Endothelial cell of umbilical vein (primary cell): Measurements from ENCODE around the gene ADPGK. TPM values are rescaled to one million over a fixed set of nuclear protein-coding genes. Genes with fewer than 3 reads are reported as not detected.

Source experiments
- BruUV-seq: library from RNA; stranded (reverse); fragments of 400-500 nt; replicated peaks from 2 replicates; lab custom pipeline; 2021; lab: Mats Ljungman, UMichigan
- CTCF ChIA-PET: fragments of 300-600, 350-600 bp; sonication (Branson Sonifier 250); formaldehyde crosslinking; loops from one replicate; lab custom pipeline; 2021; ENCODE audit warnings: antibody characterized with exemption, inconsistent platforms; lab: Charles Lee
- POLR2A ChIA-PET: fragments of 300-600, 350-600 bp; sonication (Branson Sonifier 250); formaldehyde crosslinking; loops from one replicate; lab custom pipeline; 2021; ENCODE audit warnings: antibody characterized with exemption, inconsistent platforms; lab: Charles Lee
- DNase-seq: peaks from one replicate; pipeline ENCODE4 v3.0.0-alpha.2; 2011; ENCODE audit warnings: low read depth, low spot score
- FAIRE-seq: peaks from 2 replicates; lab custom pipeline; 2011; peaks lifted over from hg19 to GRCh38; lab: Jason Lieb, UNC
- H2AFZ ChIP-seq: 2 replicates; pipeline ENCODE4 v1.6.0; 2012; ENCODE audit warnings: low read depth, low read length, control low read depth, inconsistent platforms
- H3K27ac ChIP-seq: 2 replicates; pipeline ENCODE4 v1.5.1; 2011; ENCODE audit warnings: low read depth, mild to moderate bottlenecking, control low read depth, low read length, moderate library complexity; ENCODE audit not compliant: insufficient read depth
- H3K27me3 ChIP-seq, 2 experiments: 2 replicates each; pipeline versions ENCODE4 v1.6.0 to v1.6.1; 2011; ENCODE audit warnings: low read length in 2 of 2, mixed read lengths in 1 of 2; ENCODE audit not compliant: control insufficient read depth in 2 of 2, insufficient read depth in 2 of 2
- H3K36me3 ChIP-seq, 2 experiments: 2 replicates in 1 of 2; 3 replicates in 1 of 2; pipeline ENCODE4 v1.5.1; 2011; ENCODE audit warnings: low read length in 2 of 2, mild to moderate bottlenecking in 1 of 2, moderate library complexity in 1 of 2; ENCODE audit not compliant: control insufficient read depth in 2 of 2, insufficient read depth in 2 of 2; ENCODE audit errors: extremely low read depth in 1 of 2
- H3K4me1 ChIP-seq: 3 replicates; pipeline ENCODE4 v1.5.1; 2011; ENCODE audit warnings: mild to moderate bottlenecking, low read length; ENCODE audit not compliant: control insufficient read depth, insufficient read depth; ENCODE audit errors: extremely low read depth
- H3K4me2 ChIP-seq: 2 replicates; pipeline ENCODE4 v1.6.1; 2011; ENCODE audit warnings: low read length, control low read depth, mixed read lengths; ENCODE audit not compliant: insufficient read depth
- H3K4me3 ChIP-seq, 3 experiments: fragments of 200-600 bp in 1 of 3; sonication (generic), shearing (Covaris generic) in 1 of 3; replicated peaks in 1 of 3; 2 replicates each; pipeline ENCODE4 v1.5.1; 2011 to 2016; ENCODE audit warnings: control low read depth in 3 of 3, low read length in 3 of 3, mild to moderate bottlenecking in 2 of 3, inconsistent platforms in 1 of 3, low read depth in 1 of 3, moderate library complexity in 1 of 3; ENCODE audit not compliant: insufficient read depth in 1 of 3
- H3K79me2 ChIP-seq: 2 replicates; pipeline ENCODE4 v1.6.0; 2012; ENCODE audit warnings: low read length, inconsistent platforms; ENCODE audit not compliant: control insufficient read depth, insufficient read depth
- H3K9ac ChIP-seq: replicated peaks from 2 replicates; pipeline ENCODE3; 2011; ENCODE audit warnings: low read length, control low read depth; ENCODE audit not compliant: insufficient read depth; ENCODE audit errors: extremely low read depth
- H3K9me1 ChIP-seq: replicated peaks from 3 replicates; pipeline ENCODE4 v1.6.0; 2011; ENCODE audit warnings: mild to moderate bottlenecking, low read length; ENCODE audit not compliant: control insufficient read depth, insufficient read depth; ENCODE audit errors: extremely low read depth
- H3K9me3 ChIP-seq: replicated peaks from 2 replicates; pipeline ENCODE4 v1.5.1; 2012; ENCODE audit warnings: low read length, inconsistent platforms; ENCODE audit not compliant: control insufficient read depth, insufficient read depth
- H4K20me1 ChIP-seq: replicated peaks from 2 replicates; pipeline ENCODE3; 2011; ENCODE audit warnings: mild to moderate bottlenecking, low read length; ENCODE audit not compliant: control insufficient read depth, insufficient read depth; ENCODE audit errors: extremely low read depth
- CTCF ChIP-seq, 2 donors: IDR thresholded peaks; 1 replicate in 1 of 2; 2 replicates in 1 of 2; pipeline ENCODE4 v1.5.1; 2011; ENCODE audit warnings: low read length in 2 of 2, mild to moderate bottlenecking in 2 of 2, moderate library complexity in 2 of 2, control low read depth in 1 of 2, inconsistent platforms in 1 of 2, low read depth in 1 of 2; ENCODE audit not compliant: insufficient read depth in 1 of 2; ENCODE audit errors: extremely low read depth in 1 of 2
- EZH2 ChIP-seq: IDR thresholded peaks from 2 replicates; pipeline ENCODE4 v1.6.1; 2012; ENCODE audit warnings: borderline replicate concordance, low read depth, mild to moderate bottlenecking, moderate library complexity, low read length, inconsistent platforms; ENCODE audit not compliant: severe bottlenecking
- FOS ChIP-seq: IDR thresholded peaks from 2 replicates; pipeline ENCODE4 v1.6.1; 2011; ENCODE audit warnings: mild to moderate bottlenecking, low read length, moderate library complexity, borderline replicate concordance; ENCODE audit not compliant: insufficient read depth
- GATA2 ChIP-seq: IDR thresholded peaks from 2 replicates; pipeline ENCODE4 v1.7.0; 2011; ENCODE audit warnings: low read depth, mild to moderate bottlenecking, moderate library complexity, mixed read lengths, low read length; ENCODE audit not compliant: insufficient read length, insufficient read depth
- JUN ChIP-seq: IDR thresholded peaks from 2 replicates; pipeline ENCODE4 v1.6.1; 2011; ENCODE audit warnings: borderline replicate concordance, low read depth; ENCODE audit not compliant: insufficient read length, insufficient read depth
- MAX ChIP-seq: IDR thresholded peaks from 2 replicates; pipeline ENCODE4 v1.6.1; 2011; ENCODE audit not compliant: insufficient read depth, insufficient read length
- MYC ChIP-seq: IDR thresholded peaks from one replicate; pipeline ENCODE4 v1.6.1; 2011; ENCODE audit warnings: mild to moderate bottlenecking, low read depth, low read length
- POLR2A ChIP-seq: IDR thresholded peaks from 2 replicates; pipeline ENCODE4 v1.6.1; 2012; ENCODE audit warnings: low read depth, mild to moderate bottlenecking, control low read depth, low read length
- POLR2AphosphoS5 ChIP-seq: IDR thresholded peaks from 2 replicates; pipeline ENCODE4 v1.6.1; 2012; ENCODE audit warnings: low read depth, mild to moderate bottlenecking, control low read depth, low read length, moderate library complexity; ENCODE audit not compliant: insufficient read depth
- dilution Hi-C: fragments of 300-500 bp; cut with MboI; formaldehyde crosslinking; loops from one replicate; pipeline ENCODE4 v1.15.0; 2019; ENCODE audit warnings: low sequenced_read_pairs; ENCODE audit not compliant: extremely low pct_ligation_motif_present
- intact Hi-C: fragments of 100-400 bp; cut with micrococcal nuclease; formaldehyde crosslinking; loops from one replicate; pipeline ENCODE4 v1.10.0; 2022
- polyA plus RNA-seq, 4 experiments: library from polyadenylated mRNA; depleted of rRNA in 3 of 4; stranded (reverse) in 3 of 4; unstranded in 1 of 4; fragments of >200 nt; gene quantifications; 2 replicates each; pipeline versions ENCODE4 v1.2.1 to v1.2.3, GENCODE V29; 2011 to 2012; ENCODE audit warnings: missing spikeins in 1 of 4
- total RNA-seq: library from RNA; stranded (reverse); gene quantifications from 2 replicates; pipeline ENCODE4 v1.2.3, GENCODE V29; 2021

ADPGK gene
- total and polyA plus RNA-seq, 2 donors (not counting 3 experiments of a cell fraction or from before 2014, with no cell fraction given): 51.0 to 57.1 TPM

GRCh38 chr15:72818632-72819031 lies 35.1 kb upstream of the ADPGK start:
- CTCF ChIA-PET: interaction anchor here (1.0 kb wide), 1 partner anchor 96 kb away, joined by 3 read pairs; no protein-coding TSS in a partner anchor
- H4K20me1 ChIP-seq: no peaks in the 10 kb centered on the region

More at GRCh38 chr15:72818632-72819031, 35.1 kb upstream of the ADPGK start:
- H3K9me3 ChIP-seq: no peaks in the 10 kb centered on the region
- H3K27ac ChIP-seq: no peak overlapping the region
- no peaks in the 10 kb centered on the region for H3K79me2 ChIP-seq
- peaks cover 2 to 4% of the 10 kb centered on the region in 2 experiments for H3K27me3 ChIP-seq
- no peak overlapping the region for H3K4me2 ChIP-seq
- H2AFZ ChIP-seq: no peak overlapping the region
- no peak overlapping the region for H3K4me3 ChIP-seq
- POLR2A ChIA-PET: interaction anchor here (0.7 kb wide), 1 partner anchor 31 kb away, joined by 7 read pairs; no protein-coding TSS in a partner anchor
- H3K9me1 ChIP-seq: no peaks in the 10 kb centered on the region
- no TSS peak for BruUV-seq
- no peak for DNase-seq
- TF ChIP-seq EZH2 (no peak), MAX (no peak), JUN (no peak), POLR2AphosphoS5 (no peak), GATA2 (no peak), POLR2A (no peak), FOS (no peak), CTCF (IDR thresholded peaks at IDR 0.05; ENCODE audit: extremely low read depth in 1 of 2, insufficient read depth in 1 of 2, low read depth in 1 of 2, low read length in 2 of 2) (no peak), MYC (no peak)
- no peak overlapping the region for H3K9ac ChIP-seq
- intact Hi-C loops: no loop called here
- H3K4me1 ChIP-seq: no peaks in the 10 kb centered on the region
- dilution Hi-C loops: no loop called here
- FAIRE-seq: no peak
- no peaks in the 10 kb centered on the region for H3K36me3 ChIP-seq
